Activated naive CD4-positive, alpha-beta T cell treated with anti-CD3 and anti-CD28 coated beads for 36 hours (primary cell): ENCODE results near the gene KRTAP4-2. TPM values are rescaled to one million over a fixed set of nuclear protein-coding genes. Genes with fewer than 3 reads are reported as not detected.
"Not testable (repeated sequence)": the region's sequence is repeated elsewhere in the genome, so short reads cannot be mapped to it uniquely, and the experiment has no call there.

Experiments used
- CTCF ChIA-PET: fragments of 350-600 bp; sonication (Branson Sonifier 250); formaldehyde crosslinking; loops from one replicate; lab custom pipeline; 2021; ENCODE audit warnings: antibody characterized with exemption; lab: Charles Lee
- DNase-seq: peaks from one replicate; pipeline ENCODE4 v3.0.0-alpha.2; 2020
- H3K27ac Mint-ChIP-seq: one replicate; pipeline ENCODE4 v1.8.0; 2021; ENCODE audit warnings: mild to moderate bottlenecking, mixed read lengths
- H3K27me3 Mint-ChIP-seq: one replicate; pipeline ENCODE4 v1.8.0; 2021; ENCODE audit warnings: low read depth, mixed read lengths
- H3K36me3 Mint-ChIP-seq: one replicate; pipeline ENCODE4 v1.8.0; 2021; ENCODE audit warnings: low read depth, mixed read lengths
- H3K4me1 Mint-ChIP-seq: one replicate; pipeline ENCODE4 v1.8.0; 2021; ENCODE audit warnings: low read depth, mixed read lengths
- H3K4me3 Mint-ChIP-seq: one replicate; pipeline ENCODE4 v1.8.0; 2021; ENCODE audit warnings: mild to moderate bottlenecking, moderate library complexity, mixed read lengths
- H3K9me3 Mint-ChIP-seq: one replicate; pipeline ENCODE4 v1.8.0; 2021; ENCODE audit warnings: mixed read lengths
- intact Hi-C: fragments of 100-400 bp; cut with micrococcal nuclease; formaldehyde crosslinking; loops from one replicate; pipeline ENCODE4 v1.15.1; 2023
- total RNA-seq, 2 experiments: library from RNA; stranded (reverse); gene quantifications; one replicate each; pipeline ENCODE4 v1.2.3, GENCODE V29; 2021

KRTAP4-2 gene
- total RNA-seq, 2 experiments from 2014 or later: not detected

DNA sequence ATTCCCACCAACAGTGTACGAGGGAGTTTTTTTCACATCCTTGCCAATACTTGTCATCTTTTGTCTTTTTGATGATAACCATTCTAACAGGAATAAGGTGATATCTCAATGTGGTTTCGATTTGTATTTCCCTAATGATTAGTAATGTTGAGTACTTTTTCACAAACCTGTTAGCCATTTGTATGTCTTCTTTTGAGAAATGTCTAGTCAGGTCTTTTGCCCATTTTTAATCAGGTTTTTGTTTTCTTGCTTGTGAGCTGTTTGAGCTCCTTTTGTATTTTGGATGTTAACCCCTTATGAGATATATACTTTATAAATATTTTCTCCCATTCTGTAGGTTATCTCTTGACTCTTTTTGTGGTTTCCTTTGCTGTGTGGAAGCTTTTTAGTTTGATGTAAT is 26.5 kb downstream of the KRTAP4-2 start:
- H3K27me3 Mint-ChIP-seq: peaks cover 4% of the 10 kb centered on the region
- no peaks in the 10 kb centered on the region for H3K9me3 Mint-ChIP-seq
- CTCF ChIA-PET: no interaction called here
- H3K27ac Mint-ChIP-seq: no peak overlapping the region
- DNase-seq: no peak
- H3K4me3 Mint-ChIP-seq: no peak overlapping the region
- intact Hi-C loops: no loop called here
- H3K4me1 Mint-ChIP-seq: no peaks in the 10 kb centered on the region
- H3K36me3 Mint-ChIP-seq: no peaks in the 10 kb centered on the region

DNA sequence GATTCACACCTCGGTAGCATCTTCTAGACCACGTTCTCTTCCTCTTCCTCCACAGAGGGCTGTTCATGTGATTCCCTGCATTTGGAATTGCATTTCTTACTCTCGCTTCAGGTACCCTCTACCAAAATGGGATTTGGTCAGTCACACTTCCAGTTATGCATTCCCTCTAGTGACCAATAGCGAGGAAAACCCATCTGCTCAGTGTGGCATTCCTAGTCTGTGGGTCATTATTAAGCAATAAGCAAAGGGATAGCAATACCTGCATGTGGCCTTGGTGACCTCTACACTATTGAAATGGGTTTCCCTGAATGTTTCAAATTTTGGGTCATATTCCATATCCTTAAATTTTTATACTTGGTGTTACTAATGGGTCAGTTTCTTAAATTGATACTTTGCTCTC is 28.0 kb downstream of the KRTAP4-2 start:
- H3K27me3 Mint-ChIP-seq: peaks cover 2% of the 10 kb centered on the region
- no peak overlapping the region for H3K4me3 Mint-ChIP-seq
- no peak overlapping the region for H3K27ac Mint-ChIP-seq
- H3K36me3 Mint-ChIP-seq: no peaks in the 10 kb centered on the region
- H3K9me3 Mint-ChIP-seq: no peaks in the 10 kb centered on the region
- CTCF ChIA-PET: interaction anchor here (1.1 kb wide), 1 partner anchor 25 kb away, joined by 3 read pairs; no protein-coding TSS in a partner anchor
- H3K4me1 Mint-ChIP-seq: no peaks in the 10 kb centered on the region
- no peak for DNase-seq
- intact Hi-C loops: no loop called here

DNA sequence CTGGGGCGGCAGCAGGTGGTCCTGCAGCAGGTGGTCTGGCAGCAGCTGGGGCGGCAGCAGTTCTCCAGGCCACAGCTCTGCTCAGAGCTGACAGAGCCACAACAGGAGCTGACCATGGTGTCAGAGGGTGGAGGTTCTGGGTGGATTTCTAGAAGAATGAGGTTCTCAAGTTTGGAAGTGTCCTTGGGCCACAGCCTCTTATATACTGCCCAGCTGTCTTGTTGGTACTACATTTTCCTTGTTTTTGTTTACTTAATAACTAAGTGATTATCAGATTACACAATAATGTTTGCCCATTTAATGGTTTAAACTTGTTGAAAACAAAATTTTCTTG is 28.4 kb downstream of the KRTAP4-2 start, which contains the start of gene KRTAP4-5:
KRTAP4-5 (minus strand) TSS at position 174 of the 334 bp plus-strand sequence; CDS start at position 116, 58 bp downstream.
- no peak within 1 kb of the TSS for H3K4me3 Mint-ChIP-seq
- intact Hi-C loops: no loop called here
- no peak within 1 kb of the TSS for H3K27ac Mint-ChIP-seq
- H3K4me1 Mint-ChIP-seq: no peaks in the 10 kb centered on the region
- no peaks in the 10 kb centered on the region for H3K36me3 Mint-ChIP-seq
- no peak for DNase-seq
- CTCF ChIA-PET: interaction anchor here (1.1 kb wide), 1 partner anchor 26 kb away, joined by 3 read pairs; no protein-coding TSS in a partner anchor
- no peaks in the 10 kb centered on the region for H3K9me3 Mint-ChIP-seq
- peaks cover 2% of the 10 kb centered on the region for H3K27me3 Mint-ChIP-seq

DNA sequence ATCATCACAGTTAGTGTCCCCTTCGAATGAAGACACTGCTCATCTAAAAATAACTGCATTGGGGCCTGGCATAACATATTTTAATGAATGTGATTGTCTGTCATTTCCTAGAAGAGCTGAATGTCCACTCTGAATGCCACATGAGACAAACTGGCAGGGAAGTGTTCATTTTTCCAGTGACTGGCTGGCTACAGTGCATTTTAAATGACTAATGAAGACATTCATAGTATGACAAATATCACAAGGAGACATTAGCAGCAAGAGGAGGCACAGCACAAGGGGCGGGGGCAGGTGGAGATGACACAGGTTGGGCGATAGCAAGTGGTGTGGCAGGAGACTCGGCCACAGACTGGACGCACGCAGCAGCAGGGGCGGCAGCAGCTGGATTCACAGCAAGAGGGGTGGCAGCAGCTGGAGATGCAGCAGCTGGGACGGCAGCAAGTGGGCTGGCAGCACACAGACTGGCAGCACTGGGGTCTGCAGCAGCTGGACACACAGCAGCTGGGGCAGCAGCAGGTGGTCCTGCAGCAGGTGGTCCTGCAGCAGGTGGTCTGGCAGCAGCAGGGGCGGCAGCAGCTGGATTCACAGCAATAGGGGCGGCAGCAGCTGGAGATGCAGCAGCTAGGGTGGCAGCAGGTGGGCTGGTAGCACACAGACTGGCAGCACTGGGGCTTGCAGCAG is 28.9 kb downstream of the KRTAP4-2 start:
- intact Hi-C loops, H3K36me3 Mint-ChIP-seq, H3K27me3 Mint-ChIP-seq, H3K4me1 Mint-ChIP-seq, CTCF ChIA-PET, H3K27ac Mint-ChIP-seq, DNase-seq, H3K4me3 Mint-ChIP-seq, H3K9me3 Mint-ChIP-seq: not testable (repeated sequence)

DNA sequence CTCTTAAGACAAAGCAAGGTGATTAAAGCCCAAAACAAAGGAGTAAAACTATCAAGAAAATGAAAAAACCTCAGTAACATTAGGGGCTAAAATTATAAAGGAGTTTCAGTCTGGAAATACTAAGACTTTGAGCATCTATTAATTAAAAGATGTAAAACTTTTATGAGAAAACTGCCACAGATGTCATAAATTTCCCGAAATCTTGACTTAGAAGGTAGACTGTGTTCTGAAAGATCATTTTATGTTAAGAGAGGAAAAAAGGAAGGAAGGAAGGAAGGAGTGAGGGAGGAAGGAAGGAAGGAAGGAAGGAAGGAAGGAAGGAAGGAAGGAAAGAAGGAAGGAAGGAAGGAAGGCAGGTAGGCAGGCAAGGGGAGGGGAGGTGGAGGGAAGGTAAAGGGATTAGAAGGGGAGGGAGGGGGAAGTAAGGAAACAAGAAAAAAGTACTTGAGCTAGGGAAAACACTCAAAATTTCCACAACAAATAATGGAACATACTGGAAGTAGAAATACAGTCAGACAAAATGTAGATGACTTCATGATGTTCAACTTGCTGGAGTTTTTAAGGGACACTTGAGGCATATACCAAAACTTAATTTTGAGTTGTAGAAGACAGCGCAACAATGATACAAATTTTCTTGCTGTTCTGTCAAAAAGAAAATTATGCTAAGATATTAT is 30.4 kb downstream of the KRTAP4-2 start:
- intact Hi-C loops: no loop called here
- no peak for DNase-seq
- no peaks in the 10 kb centered on the region for H3K36me3 Mint-ChIP-seq
- no peak overlapping the region for H3K4me3 Mint-ChIP-seq
- CTCF ChIA-PET: no interaction called here
- H3K27me3 Mint-ChIP-seq: no peaks in the 10 kb centered on the region
- no peak overlapping the region for H3K27ac Mint-ChIP-seq
- H3K9me3 Mint-ChIP-seq: peaks cover 9% of the 10 kb centered on the region
- no peaks in the 10 kb centered on the region for H3K4me1 Mint-ChIP-seq

DNA sequence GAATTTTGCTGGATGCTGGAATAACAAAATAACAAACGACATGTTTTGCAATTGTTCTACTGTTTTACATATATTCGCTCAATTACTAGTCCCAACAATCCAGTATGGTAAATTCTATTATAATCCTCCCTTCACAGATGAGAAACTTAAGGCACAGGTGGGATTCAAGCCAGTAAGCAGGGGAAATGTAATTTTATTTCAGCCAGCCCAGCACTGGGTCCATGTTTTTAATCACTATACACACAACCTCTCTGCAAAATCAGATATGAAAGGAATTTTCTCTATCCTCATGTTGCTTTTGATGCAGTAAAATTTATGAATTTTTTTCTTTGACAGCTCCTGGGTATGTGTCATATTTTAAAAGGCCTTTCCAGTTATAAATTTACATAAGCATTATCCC is 32.8 kb downstream of the KRTAP4-2 start:
- H3K36me3 Mint-ChIP-seq: no peaks in the 10 kb centered on the region
- intact Hi-C loops: no loop called here
- no peak for DNase-seq
- peaks cover 17% of the 10 kb centered on the region for H3K9me3 Mint-ChIP-seq
- no peak overlapping the region for H3K27ac Mint-ChIP-seq
- CTCF ChIA-PET: no interaction called here
- no peaks in the 10 kb centered on the region for H3K27me3 Mint-ChIP-seq
- no peak overlapping the region for H3K4me3 Mint-ChIP-seq
- H3K4me1 Mint-ChIP-seq: no peaks in the 10 kb centered on the region

DNA sequence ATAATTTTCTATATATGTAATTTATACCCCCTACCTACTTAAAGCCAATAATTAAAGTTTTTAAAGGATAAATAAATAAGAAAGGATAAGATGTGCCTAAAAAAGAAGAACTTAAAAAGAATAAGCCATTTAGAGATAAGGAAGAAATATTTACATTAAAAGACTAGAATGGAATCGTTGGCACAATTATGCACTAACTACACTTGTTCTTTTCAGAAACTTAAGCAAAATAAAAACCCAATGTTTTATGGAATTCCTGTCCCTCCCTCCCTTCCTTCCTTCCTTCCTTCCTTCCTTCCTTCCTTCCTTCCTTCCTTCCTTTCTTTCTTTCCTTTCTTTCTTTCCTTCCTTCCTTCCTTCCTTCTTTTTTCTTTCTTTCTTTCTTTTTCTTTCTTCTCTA is 33.2 kb downstream of the KRTAP4-2 start:
- intact Hi-C loops: no loop called here
- CTCF ChIA-PET: no interaction called here
- no peaks in the 10 kb centered on the region for H3K4me1 Mint-ChIP-seq
- H3K36me3 Mint-ChIP-seq: no peaks in the 10 kb centered on the region
- no peaks in the 10 kb centered on the region for H3K27me3 Mint-ChIP-seq
- peaks cover 17% of the 10 kb centered on the region for H3K9me3 Mint-ChIP-seq
- no peak overlapping the region for H3K4me3 Mint-ChIP-seq
- no peak for DNase-seq
- no peak overlapping the region for H3K27ac Mint-ChIP-seq

DNA sequence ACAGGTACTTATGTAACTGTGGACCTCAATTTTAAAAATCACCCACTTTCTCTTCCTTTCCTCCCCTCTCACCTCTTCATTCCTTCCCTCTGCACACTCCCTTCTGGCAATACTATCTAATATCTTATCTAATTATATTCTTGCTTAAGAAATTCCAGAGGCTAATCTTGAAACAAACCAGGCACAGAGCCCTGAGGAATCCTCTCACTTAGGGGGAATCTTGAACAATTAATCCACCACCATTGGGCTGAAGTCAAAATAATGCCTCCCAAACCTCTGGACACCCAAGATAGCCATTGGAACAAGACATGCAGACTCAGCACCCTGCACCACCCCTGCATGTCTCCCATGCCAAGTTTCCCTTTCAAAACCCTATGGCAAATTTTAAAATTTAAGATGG is 36.7 kb downstream of the KRTAP4-2 start:
- Mint-ChIP-seq H3K4me3 (no peak overlapping the region), H3K27ac (no peak overlapping the region), H3K36me3 (no peaks in the 10 kb centered on the region), H3K9me3 (peaks cover 23% of the 10 kb centered on the region), H3K4me1 (no peaks in the 10 kb centered on the region), H3K27me3 (no peaks in the 10 kb centered on the region)
- DNase-seq: no peak
- intact Hi-C loops: no loop called here
- CTCF ChIA-PET: no interaction called here

DNA sequence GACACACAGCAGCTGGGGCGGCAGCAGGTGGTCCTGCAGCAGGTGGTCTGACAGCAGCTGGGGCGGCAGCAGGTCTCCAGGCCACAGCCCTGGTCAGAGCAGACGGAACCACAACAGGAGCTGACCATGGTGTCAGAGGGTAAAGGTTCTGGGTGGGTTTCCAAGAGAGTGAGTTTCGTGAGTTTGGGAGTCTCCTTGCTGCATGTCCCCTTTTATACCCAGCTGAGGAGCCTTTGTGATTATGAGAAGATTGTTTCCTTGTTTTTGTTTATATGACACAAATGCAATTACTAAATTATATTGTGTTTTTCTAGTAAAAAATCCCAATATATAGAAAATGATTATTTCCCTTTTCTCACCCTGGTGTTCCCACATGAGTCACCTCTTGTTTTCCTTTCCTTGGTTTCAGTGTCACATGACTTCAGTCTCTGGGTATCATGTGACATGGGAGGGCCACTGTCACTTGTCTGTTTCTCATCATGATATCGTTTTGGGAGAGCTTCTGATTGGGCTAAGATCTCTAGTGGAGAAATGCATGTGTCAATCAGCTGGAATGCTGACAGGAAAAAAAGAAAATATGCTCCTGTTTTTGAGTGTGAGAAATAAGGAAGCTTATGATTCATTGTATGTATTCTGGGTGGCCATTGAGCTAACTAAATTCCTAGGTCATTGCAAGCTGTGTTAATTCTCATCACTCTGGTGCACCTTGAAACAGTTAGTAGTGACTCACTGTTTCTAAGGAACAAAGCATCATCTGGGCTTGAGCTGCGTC is 37.5 kb downstream of the KRTAP4-2 start, which contains the start of gene KRTAP4-6:
KRTAP4-6 (minus strand) TSS at position 185 of the 772 bp plus-strand sequence; CDS start at position 128, 57 bp downstream.
- Mint-ChIP-seq H3K27me3 (no peaks in the 10 kb centered on the region), H3K9me3 (peaks cover 23% of the 10 kb centered on the region), H3K27ac (no peak within 1 kb of the TSS), H3K4me3 (no peak within 1 kb of the TSS), H3K4me1 (no peaks in the 10 kb centered on the region), H3K36me3 (no peaks in the 10 kb centered on the region)
- DNase-seq: no peak
- CTCF ChIA-PET: no interaction called here
- intact Hi-C loops: no loop called here

DNA sequence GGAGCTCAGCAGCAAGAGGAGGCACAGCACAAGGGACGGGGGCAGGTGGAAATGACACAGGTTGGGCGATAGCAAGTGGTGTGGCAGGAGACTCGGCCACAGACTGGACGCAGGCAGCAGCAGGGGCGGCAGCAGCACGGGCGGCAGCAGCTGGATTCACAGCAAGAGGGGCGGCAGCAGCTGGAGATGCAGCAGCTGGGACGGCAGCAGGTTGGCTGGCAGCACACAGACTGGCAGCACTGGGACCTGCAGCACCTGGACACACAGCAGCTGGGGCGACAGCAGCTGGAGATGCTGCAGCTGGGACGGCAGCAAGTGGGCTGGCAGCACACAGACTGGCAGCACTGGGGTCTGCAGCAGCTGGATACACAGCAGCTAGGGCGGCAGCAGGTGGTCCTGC is 38.2 kb downstream of the KRTAP4-2 start:
- H3K27me3 Mint-ChIP-seq, H3K4me3 Mint-ChIP-seq, H3K27ac Mint-ChIP-seq, CTCF ChIA-PET, H3K4me1 Mint-ChIP-seq, H3K36me3 Mint-ChIP-seq, DNase-seq, intact Hi-C loops: not testable (repeated sequence)
- peaks cover 23% of the 10 kb centered on the region for H3K9me3 Mint-ChIP-seq

DNA sequence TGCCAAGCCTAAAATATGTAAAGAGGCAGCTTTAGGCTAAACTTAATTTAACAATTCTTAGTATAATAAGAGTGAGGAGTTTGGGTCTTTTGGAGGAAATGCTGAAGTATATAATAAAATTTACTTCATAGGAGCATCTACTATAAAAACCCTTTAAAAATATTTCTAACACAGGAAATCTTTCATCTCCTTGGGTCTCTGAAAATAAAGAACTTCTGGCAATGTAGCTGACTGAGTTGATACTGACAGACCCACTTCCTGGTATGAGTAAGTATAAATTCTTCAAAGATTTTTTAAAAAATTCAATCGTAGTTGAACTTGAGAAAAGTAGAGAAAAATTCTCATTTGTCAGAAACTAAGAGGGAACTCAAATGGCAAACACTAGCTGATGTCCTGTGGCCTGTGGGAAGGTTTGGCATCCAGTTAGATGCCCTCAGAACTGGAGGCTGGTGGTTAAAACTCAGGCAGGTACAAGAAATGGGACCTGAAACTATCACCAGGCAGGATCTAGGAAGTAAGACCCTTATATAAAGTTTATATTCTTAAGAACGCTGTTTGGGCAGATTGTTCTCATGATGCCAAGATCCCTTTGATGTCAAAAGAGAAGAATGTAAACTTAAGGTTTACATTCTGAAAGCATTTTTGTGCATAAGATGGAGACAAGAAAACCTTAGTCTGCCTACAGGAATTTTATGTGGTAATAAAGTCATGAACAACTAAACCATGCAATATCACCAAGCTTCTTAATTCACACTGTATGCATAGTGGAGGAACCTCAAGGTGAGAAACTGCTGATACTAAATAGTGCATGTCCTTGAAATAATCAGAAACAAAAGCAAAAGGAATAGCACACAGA is 43.9 kb downstream of the KRTAP4-2 start:
- CTCF ChIA-PET: interaction anchor here (1.3 kb wide), 1 partner anchor 188 kb away, joined by 3 read pairs; no protein-coding TSS in a partner anchor

DNA sequence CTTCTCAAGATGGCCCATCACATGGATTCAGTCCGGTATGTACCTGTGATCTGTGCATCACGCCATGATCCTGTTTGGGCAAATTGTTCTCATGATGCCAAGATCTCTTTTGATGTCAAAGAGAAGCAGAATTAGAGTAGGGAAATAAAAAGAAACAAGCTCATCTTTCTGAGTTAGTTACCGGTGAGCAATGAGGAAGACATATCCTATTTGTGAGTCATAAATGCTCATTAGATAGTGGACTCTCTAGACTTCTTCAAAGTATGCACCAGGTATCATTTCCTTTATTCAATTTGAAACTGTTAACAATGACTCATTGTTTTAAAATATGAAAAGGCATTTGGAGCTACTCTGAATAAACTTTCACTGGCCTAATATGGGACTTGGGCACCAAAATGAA is 46.0 kb downstream of the KRTAP4-2 start:
- intact Hi-C loops: no loop called here
- Mint-ChIP-seq H3K9me3 (peaks cover 1% of the 10 kb centered on the region), H3K27ac (no peak overlapping the region), H3K4me1 (peaks cover 21% of the 10 kb centered on the region), H3K27me3 (no peaks in the 10 kb centered on the region), H3K4me3 (no peak overlapping the region), H3K36me3 (no peaks in the 10 kb centered on the region)
- no peak for DNase-seq
- CTCF ChIA-PET: no interaction called here

More for the DNA sequence above, 43.9 kb downstream of the KRTAP4-2 start:
- Mint-ChIP-seq H3K27me3 (no peaks in the 10 kb centered on the region), H3K27ac (no peak overlapping the region), H3K36me3 (no peaks in the 10 kb centered on the region), H3K9me3 (peaks cover 4% of the 10 kb centered on the region), H3K4me3 (no peak overlapping the region), H3K4me1 (peaks cover 21% of the 10 kb centered on the region)
- intact Hi-C loops: no loop called here
- DNase-seq: no peak
